Osteoblast (primary cell): ENCODE data around the gene CASKIN2. TPM values are rescaled to one million over a fixed set of nuclear protein-coding genes. Genes with fewer than 3 reads are reported as not detected.
"Not testable (repeated sequence)": the region's sequence is repeated elsewhere in the genome, so short reads cannot be mapped to it uniquely, and the experiment has no call there.

Source experiments
- DNase-seq: peaks from one replicate; pipeline ENCODE4 v3.0.0; 2011; ENCODE audit warnings: low spot score, mixed read lengths; ENCODE audit not compliant: insufficient read length; ENCODE audit errors: missing footprints
- H2AFZ ChIP-seq: 2 replicates; pipeline ENCODE4 v1.6.0; 2011; ENCODE audit warnings: mild to moderate bottlenecking, low read length
- H3K27ac ChIP-seq: 2 replicates; pipeline ENCODE4 v1.5.1; 2011; ENCODE audit warnings: mild to moderate bottlenecking, low read depth, low read length, moderate library complexity
- H3K27me3 ChIP-seq: 2 replicates; pipeline ENCODE4 v1.6.0; 2012; ENCODE audit warnings: mild to moderate bottlenecking, control low read depth, inconsistent platforms, low read length, moderate library complexity; ENCODE audit not compliant: insufficient read depth
- H3K36me3 ChIP-seq: 2 replicates; pipeline ENCODE4 v1.5.1; 2011; ENCODE audit warnings: mild to moderate bottlenecking, low read length, control low read depth, moderate library complexity; ENCODE audit not compliant: insufficient read depth
- H3K4me1 ChIP-seq: 2 replicates; pipeline ENCODE4 v1.5.1; 2011; ENCODE audit warnings: mild to moderate bottlenecking, low read length, control low read depth, moderate library complexity; ENCODE audit not compliant: insufficient read depth
- H3K4me2 ChIP-seq: 2 replicates; pipeline ENCODE4 v1.6.0; 2011; ENCODE audit warnings: mild to moderate bottlenecking, low read length; ENCODE audit not compliant: insufficient read depth
- H3K4me3 ChIP-seq: fragments of 200-600 bp; sonication (generic); 3 replicates; pipeline ENCODE4 v1.5.1; 2012; ENCODE audit warnings: mild to moderate bottlenecking, low read length, inconsistent platforms; ENCODE audit not compliant: insufficient read depth
- H3K79me2 ChIP-seq: 2 replicates; pipeline ENCODE4 v1.6.0; 2012; ENCODE audit warnings: mild to moderate bottlenecking, low read length, control low read depth, inconsistent platforms; ENCODE audit not compliant: insufficient read depth
- H3K9me3 ChIP-seq: 2 replicates; pipeline ENCODE4 v1.5.1; 2011; ENCODE audit warnings: low read depth, low read length, control low read depth
- H4K20me1 ChIP-seq: 2 replicates; pipeline ENCODE4 v1.6.0; 2012; ENCODE audit warnings: mild to moderate bottlenecking, low read length, control low read depth; ENCODE audit not compliant: insufficient read depth
- total RNA-seq: library from RNA; depleted of rRNA; stranded (reverse); fragments of >200 nt; gene quantifications from 2 replicates; pipeline ENCODE4 v1.2.3, GENCODE V29; 2012
- TF ChIP-seq, protein P1 (sequence below): IDR thresholded peaks from 2 replicates; pipeline ENCODE4 v1.5.1; 2011; ENCODE audit warnings: mild to moderate bottlenecking, low read depth, low read length, moderate library complexity; ENCODE audit errors: extremely low read depth

The CASKIN2 gene
- total RNA-seq, 1 donor: 8.7 TPM

DNA sequence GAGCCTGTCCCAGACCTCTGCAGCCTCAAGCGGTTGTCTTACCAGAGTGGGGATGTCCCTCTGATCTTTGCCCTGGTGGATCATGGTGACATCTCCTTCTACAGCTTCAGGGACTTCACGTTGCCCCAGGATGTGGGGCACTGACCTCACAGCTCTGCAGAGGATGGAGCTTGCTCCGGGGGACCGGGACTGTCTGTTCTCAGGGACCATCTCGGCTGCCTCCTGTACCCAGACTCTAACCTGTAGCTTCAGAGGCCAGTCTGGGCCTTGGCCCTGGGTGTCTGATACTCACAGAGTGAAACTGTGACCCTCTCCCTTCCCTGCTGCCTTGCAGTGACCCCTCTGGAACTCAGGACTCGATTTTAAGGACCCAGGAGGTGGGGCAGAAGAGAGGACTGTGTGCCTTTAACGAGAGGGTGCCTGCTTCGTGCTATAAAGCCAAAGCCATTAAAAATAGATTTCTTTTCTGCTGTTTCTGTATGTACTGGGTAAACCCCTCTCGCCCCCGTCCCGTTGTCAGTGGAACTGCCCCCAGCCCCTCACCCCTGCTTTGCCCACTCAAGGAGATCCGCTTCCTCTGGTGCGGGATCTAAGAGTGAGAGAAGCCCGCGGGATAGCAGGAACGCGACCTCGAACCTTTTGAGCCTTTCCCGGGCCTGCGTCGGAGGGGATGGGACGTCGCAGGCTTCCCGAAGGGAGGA, 9.1 kb upstream of the CASKIN2 start:
- no peak overlapping the region for H2AFZ ChIP-seq
- H3K79me2 ChIP-seq: no peaks in the 10 kb centered on the region
- no peak for DNase-seq
- no peak overlapping the region for H3K27ac ChIP-seq
- H3K4me3 ChIP-seq: peak overlapping the region; percentile 65
- TF ChIP-seq, protein P1, sequence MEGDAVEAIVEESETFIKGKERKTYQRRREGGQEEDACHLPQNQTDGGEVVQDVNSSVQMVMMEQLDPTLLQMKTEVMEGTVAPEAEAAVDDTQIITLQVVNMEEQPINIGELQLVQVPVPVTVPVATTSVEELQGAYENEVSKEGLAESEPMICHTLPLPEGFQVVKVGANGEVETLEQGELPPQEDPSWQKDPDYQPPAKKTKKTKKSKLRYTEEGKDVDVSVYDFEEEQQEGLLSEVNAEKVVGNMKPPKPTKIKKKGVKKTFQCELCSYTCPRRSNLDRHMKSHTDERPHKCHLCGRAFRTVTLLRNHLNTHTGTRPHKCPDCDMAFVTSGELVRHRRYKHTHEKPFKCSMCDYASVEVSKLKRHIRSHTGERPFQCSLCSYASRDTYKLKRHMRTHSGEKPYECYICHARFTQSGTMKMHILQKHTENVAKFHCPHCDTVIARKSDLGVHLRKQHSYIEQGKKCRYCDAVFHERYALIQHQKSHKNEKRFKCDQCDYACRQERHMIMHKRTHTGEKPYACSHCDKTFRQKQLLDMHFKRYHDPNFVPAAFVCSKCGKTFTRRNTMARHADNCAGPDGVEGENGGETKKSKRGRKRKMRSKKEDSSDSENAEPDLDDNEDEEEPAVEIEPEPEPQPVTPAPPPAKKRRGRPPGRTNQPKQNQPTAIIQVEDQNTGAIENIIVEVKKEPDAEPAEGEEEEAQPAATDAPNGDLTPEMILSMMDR: no peak
- H3K9me3 ChIP-seq: no peaks in the 10 kb centered on the region
- peaks cover 4% of the 10 kb centered on the region for H3K36me3 ChIP-seq
- peaks cover 15% of the 10 kb centered on the region for H3K27me3 ChIP-seq
- no peaks in the 10 kb centered on the region for H4K20me1 ChIP-seq
- H3K4me1 ChIP-seq: no peaks in the 10 kb centered on the region
- H3K4me2 ChIP-seq: peak overlapping the region; percentile 70

DNA sequence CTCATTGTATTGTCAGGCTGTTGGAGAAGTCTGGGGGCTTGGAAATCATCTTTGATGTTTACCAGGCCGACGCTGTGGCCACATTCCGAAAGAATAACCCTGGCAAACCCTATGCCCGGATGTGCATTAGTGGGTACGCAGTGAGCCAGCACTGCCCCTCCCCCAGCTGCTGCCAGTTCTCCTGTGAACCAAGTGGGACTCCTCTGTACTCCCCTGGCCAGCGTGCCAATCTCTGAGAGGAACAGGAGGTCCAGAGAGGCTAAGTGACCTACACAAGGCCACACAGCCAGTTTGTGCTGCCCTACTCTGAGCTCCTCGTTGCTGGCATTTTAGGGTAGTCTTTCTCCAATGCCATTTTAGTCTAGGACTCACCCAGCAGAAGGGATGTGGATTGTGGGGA, 8.3 kb upstream of the CASKIN2 start:
- H3K9me3 ChIP-seq: no peaks in the 10 kb centered on the region
- DNase-seq: no peak
- peaks cover 3% of the 10 kb centered on the region for H4K20me1 ChIP-seq
- no peaks in the 10 kb centered on the region for H3K4me1 ChIP-seq
- H3K4me3 ChIP-seq: no peak overlapping the region
- no peak overlapping the region for H3K4me2 ChIP-seq
- H3K27ac ChIP-seq: no peak overlapping the region
- TF ChIP-seq, protein P1: no peak
- peaks cover 15% of the 10 kb centered on the region for H3K27me3 ChIP-seq
- H3K79me2 ChIP-seq: no peaks in the 10 kb centered on the region
- H3K36me3 ChIP-seq: peaks cover 8% of the 10 kb centered on the region
- no peak overlapping the region for H2AFZ ChIP-seq

DNA sequence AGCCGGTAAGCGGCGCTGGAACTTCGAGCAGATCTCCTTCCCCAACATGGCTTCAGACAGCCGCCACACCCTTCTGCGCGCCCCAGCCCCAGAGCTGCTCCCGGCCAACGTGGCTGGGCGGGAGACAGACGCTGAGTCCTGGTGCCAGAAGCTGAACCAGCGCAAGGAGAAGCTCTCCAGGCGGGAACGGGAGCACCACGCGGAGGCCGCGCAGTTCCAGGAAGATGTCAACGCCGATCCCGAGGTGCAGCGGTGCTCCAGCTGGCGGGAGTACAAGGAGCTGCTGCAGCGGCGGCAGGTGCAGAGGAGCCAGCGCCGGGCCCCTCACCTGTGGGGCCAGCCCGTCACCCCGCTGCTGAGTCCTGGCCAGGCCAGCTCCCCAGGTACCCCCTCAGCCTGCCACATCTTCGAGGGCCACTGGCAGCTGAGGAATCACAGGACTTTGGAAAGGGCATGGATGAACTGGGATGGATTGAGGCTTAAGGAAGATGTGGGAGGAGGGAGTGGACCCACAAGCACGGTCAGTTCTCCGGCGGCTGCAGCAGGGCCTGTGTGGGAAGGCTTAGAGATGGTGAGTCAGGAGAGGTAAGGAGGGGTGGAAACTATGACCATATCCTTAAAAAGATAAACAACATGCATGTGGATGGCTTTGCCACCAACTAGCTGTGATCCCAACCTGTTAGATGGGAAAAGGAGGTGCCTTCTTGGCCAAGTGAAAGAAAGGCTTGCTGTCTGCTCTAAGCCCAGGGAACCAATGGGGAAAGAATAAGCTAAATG, 6.8 kb upstream of the CASKIN2 start:
- Histone ChIP-seq H3K27me3 (peaks cover 13% of the 10 kb centered on the region), H4K20me1 (peaks cover 7% of the 10 kb centered on the region), H3K4me2 (no peak overlapping the region), H3K79me2 (no peaks in the 10 kb centered on the region), H3K36me3 (peaks cover 8% of the 10 kb centered on the region), H3K9me3 (no peaks in the 10 kb centered on the region), H3K27ac (no peak overlapping the region), H2AFZ (no peak overlapping the region), H3K4me1 (peaks cover 6% of the 10 kb centered on the region), H3K4me3 (no peak overlapping the region)
- TF ChIP-seq, protein P1: no peak
- peak; percentile 95 for DNase-seq

DNA sequence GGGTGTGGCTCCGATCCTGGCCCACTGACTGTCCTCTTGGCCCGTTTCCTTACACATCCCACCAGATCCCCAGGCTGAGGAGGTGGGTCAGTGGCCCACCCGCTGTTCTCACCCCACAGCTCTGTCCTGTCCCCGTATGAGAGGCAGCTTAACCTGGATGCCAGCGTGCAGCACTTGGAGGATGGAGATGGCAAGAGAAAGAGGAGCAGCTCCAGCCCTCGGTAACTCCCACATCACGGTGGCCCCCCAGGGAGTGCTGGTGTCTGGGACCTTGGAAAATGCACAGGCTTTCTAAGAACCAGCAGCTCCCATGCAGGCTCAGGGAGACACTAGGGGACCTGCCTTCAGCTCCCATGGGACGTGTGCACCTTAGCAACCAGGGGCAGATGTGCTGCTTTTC, 6.0 kb upstream of the CASKIN2 start:
- no peaks in the 10 kb centered on the region for H3K9me3 ChIP-seq
- H3K36me3 ChIP-seq: peaks cover 8% of the 10 kb centered on the region
- H3K4me2 ChIP-seq: no peak overlapping the region
- H3K79me2 ChIP-seq: no peaks in the 10 kb centered on the region
- H3K27me3 ChIP-seq: peaks cover 6% of the 10 kb centered on the region
- H4K20me1 ChIP-seq: peaks cover 7% of the 10 kb centered on the region
- H2AFZ ChIP-seq: no peak overlapping the region
- H3K4me1 ChIP-seq: peaks cover 8% of the 10 kb centered on the region
- no peak for DNase-seq
- TF ChIP-seq, protein P1: no peak
- H3K27ac ChIP-seq: no peak overlapping the region
- H3K4me3 ChIP-seq: no peak overlapping the region

GRCh38 chr17:75520413-75520812, 5.1 kb upstream of the CASKIN2 start:
- H3K36me3 ChIP-seq, H2AFZ ChIP-seq, H3K27me3 ChIP-seq, H3K79me2 ChIP-seq, H3K4me1 ChIP-seq, H3K27ac ChIP-seq, DNase-seq, H4K20me1 ChIP-seq, H3K4me2 ChIP-seq, H3K9me3 ChIP-seq, H3K4me3 ChIP-seq: not testable (repeated sequence)
